HG03378 (cell line): ENCODE measurements around the gene CALHM2.

Experiments
- ATAC-seq: cut with Tn5 transposase; IDR thresholded peaks from one replicate; pipeline ENCODE4 v1.9.1; 2021; ENCODE audit warnings: mild to moderate bottlenecking, moderate library complexity; ENCODE audit not compliant: unreplicated experiment

Gene CALHM2

DNA sequence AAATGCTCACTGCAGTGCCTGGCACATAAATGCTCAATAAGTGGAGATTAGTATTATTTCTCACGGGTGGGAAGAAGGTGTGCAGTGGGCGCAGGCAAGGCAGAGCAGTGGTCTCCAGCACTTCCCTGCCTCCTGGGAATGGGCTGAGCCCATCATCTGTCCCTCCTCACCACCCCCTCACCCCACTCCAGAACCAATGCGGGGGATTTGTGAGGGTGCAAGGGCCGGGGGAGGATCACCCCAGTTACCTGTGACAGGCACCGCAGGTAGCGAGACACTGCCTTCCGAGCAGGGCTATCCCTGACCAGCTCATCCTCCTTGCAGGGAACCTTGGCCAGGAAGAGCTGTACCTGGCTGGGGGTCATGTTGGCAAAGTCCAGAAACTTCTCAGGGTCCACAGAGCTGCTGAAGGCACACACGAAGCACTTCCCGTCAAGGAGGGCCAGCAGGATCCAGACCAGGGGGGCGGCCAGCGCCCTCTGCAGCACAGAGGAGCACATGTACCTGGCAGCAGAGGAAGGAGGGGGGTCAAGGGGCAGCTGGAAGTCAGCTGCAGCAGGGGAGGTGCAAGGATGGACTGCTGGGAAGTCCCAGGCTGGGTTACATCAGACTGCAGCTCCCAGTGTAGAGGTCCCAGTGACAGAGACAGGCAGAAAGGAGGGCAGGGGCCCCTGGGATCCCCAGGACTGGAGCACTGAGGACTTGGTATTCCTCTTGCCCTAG lies 24.0 kb upstream of the CALHM2 start:
- no peak for ATAC-seq

GRCh38 chr10:103475437-103475836 lies 23.3 kb upstream of the CALHM2 start:
- ATAC-seq: no peak

DNA sequence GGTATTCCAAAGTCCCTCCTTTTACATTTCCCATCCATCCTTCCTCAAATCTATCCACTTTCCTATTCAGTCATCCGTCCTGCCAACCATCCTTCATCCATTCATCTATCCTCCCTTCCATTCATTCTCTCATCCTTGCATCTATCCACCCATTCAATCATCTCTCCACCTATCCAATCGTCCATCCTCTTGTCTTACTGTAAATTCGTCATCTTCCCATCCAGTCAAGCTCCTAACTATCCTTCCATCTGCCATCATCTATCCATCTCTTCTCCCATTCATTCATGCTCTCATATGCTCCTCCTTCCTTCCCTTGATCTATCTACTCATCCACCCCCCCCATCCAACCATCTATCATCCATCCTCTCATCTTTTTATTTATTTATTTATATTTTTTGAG lies 21.9 kb upstream of the CALHM2 start:
- no peak for ATAC-seq

GRCh38 chr10:103473261-103473671 lies 21.1 kb upstream of the CALHM2 start:
- ATAC-seq: no peak

- ATAC-seq: peak; percentile 29
Measured at GRCh38 chr10:103472005-103472404, 19.8 kb upstream of the CALHM2 start.

DNA sequence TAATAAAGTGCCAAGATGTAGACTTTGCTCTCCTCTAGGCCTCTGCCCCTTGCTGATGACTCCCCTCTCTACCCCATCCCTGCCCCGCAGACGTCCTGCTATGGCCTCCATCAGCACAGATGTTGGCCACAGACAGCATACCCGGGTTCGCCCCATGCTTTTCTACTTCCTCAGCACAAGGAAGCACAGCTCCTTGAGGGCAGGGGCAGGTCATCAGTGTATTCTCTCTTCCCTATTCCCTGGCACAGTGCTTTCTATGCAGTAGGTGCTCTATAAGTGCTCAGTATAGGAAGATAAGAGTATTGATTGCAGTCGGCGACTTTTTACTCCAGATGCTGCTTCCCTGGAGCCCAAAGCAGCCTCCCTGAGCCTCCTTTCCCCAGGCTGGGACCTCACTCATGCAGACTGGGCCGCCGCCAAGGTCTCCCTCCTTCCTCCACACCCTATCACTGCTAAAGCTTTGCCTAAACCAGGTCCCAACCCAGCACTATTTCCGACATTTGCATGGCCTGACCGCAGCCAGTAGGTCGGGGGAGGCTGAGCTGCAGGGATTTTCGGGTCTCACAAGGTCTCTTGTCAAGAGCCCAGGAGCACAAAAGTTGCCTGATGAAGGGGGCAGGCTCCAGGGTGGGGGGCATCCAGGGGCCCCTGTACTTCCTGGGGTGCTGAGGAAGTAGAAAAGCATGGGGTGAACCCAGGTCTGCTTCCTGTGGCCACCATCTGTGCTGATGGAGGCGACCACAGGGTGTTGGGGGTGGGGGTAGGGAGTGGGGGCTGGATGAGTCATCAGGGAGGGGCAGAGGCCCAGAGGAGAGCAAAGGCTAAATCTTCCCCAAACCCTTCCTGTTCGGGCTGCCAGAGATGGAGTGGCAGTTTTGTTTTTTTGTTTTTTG lies 18.8 kb upstream of the CALHM2 start:
- ATAC-seq: peak; percentile 59

DNA sequence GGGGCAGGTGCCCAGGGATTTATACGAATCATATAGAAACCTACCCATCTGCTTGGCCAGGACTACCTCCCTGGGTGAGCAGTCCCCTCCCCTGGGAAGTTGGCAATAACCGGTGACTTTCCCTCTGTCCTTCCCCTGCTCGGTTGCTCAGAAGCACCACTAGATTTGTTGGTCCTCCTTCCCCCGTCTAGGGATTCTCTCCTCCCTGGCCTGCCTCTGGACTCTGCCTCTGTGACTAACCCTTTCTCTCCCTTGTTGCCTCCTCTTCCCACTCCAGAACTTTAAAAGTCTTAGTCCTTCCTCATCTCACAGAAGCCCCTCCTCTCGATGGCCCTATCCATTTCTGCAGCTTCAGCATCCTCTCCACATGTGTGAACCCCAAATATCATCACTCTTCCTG lies 17.0 kb upstream of the CALHM2 start:
- ATAC-seq: no peak

DNA sequence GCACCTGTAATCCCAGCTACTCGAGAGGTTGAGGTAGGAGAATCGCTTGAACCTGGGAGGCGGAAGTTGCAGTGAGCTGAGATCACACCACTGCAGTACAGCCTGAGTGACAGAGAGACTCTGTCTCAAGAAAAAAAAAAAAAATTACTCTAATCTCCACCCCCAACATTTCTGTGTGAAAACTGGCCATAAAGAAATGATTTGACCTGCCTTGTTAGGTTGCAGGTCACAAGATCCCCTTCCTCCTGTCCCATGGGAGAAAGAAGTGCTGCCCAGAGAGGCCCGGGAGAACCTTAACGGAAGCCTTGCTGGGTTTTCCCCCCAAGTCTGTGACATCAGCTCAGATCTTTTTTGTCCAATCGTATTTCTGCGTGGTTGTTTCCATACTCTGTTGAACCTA lies 15.2 kb upstream of the CALHM2 start:
- peak; percentile 32 for ATAC-seq

- ATAC-seq: no peak
Measured at GRCh38 chr10:103466734-103467133, 14.6 kb upstream of the CALHM2 start.

DNA sequence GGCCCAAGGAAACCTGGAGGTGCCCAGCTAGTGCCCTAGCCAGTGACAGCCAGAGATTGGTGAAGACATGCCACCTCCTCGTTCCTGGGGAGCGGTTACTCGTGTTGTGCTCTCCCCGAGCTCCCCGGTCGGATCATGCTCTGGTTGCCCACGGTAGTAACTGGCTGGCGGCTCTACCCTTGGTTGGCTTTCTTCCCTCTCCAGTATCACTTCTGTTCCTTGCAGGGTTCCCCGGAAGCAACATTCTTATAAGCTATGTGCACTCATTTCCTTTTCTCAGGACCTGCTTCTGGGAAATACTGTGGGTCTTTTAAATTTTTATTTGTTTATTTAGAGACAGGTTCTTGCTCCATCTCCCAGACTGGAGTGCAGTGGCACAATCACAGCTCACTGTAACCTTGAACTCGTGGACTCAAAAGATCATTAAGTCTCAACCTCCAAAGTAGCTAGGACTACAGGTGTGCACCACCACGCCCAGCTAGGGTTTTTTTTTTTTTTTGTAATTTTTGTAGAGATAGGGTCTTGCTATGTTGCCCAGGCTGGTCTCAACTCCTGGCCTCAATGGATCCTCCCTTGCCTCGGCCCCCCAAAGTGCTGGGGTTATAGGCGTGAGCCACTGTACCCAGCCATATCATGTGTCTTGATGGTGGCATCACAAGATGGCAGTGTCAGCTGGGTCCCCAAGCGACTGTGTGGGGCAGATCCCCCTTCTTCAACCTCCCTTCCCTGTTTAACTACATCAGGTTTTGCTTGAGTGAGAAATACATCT lies 13.4 kb upstream of the CALHM2 start:
- ATAC-seq: no peak

DNA sequence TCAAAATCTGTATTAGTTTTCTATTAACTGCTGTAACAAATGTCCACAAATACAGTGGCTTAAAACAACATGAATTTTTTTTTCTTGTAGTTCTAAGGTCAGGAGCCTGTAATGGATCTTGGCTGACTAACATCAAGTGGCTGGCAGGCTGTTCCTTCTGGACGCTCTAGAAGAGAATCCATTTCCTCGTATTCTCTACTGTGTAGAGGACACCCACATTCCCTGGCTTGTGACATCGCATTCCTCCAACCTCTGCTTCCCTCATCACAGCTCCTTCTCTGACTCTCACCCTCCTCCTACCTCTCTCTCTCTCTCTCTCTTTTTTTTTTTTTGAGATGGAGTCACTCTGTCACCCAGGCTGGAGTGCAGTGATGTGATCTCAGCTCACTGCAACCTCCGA lies 11.3 kb upstream of the CALHM2 start:
- ATAC-seq: no peak

GRCh38 chr10:103459615-103460014 lies 7.4 kb upstream of the CALHM2 start:
- no peak for ATAC-seq

- ATAC-seq: no peak
Measured at GRCh38 chr10:103458720-103459119, 6.5 kb upstream of the CALHM2 start, which contains the start of gene CALHM1. TSS of gene CALHM1 (minus strand) at chr10:103458900. CDS start at chr10:103458751, 149 bp downstream.

DNA sequence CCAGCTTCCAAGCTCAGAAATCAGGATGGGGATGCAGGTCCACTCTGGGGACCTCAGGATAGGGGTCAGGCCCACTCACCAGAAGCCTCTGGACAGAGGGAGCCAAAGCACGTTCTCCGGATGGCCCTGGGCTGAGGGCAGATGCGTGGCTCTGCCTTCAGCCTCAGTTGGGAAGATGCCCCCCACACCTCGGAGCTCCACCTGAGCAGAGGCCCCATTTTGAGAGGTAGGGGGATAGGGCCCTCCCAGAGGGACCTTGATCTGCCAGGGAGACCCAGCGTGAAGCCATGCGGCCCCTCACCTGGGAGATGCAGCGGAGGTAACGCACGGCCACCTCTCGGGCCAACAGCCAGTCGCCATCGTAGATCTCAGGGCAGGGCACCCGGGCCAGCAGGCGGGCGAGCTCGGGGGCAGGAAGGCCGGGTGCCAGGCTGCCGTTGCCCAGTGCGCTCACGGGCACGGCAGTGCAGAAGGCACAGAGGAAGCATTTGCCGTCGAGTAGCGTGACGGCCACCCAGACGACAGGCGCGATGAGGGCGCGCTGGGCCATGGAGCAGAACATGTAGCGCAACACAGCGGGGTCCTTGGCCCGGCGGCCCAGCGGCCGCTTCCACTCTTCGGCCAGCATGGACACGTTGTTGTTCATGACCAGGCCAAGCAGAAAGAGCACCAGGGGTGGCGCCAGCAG lies 5.9 kb upstream of the CALHM2 start:
- ATAC-seq: no peak

DNA sequence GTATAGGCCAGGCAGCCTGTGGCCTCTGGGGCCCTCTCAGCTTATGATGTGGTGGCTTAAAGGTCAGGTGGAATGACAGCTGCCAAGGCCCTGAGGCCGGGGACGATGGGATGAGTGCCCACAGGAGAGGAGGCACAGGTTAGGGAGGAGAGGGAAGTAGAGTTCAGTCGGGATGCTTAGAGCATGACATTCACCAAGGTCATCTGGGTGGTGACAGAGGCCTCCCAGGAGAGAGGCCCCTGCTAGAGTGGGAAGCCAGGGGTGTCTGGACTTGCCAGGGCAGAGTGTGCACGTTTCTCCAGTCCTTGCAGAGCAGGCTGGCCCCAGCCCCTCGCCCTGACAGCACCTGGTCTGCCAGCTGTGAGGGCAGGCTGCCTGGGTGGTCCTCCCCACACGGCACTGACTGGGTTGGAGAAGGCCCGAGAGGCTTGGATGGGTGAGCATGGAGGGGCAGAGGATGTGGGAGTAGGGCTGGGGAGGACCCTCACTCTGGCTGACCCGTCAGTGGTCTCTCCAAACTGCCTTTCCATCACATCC lies 5.1 kb upstream of the CALHM2 start:
- no peak for ATAC-seq

DNA sequence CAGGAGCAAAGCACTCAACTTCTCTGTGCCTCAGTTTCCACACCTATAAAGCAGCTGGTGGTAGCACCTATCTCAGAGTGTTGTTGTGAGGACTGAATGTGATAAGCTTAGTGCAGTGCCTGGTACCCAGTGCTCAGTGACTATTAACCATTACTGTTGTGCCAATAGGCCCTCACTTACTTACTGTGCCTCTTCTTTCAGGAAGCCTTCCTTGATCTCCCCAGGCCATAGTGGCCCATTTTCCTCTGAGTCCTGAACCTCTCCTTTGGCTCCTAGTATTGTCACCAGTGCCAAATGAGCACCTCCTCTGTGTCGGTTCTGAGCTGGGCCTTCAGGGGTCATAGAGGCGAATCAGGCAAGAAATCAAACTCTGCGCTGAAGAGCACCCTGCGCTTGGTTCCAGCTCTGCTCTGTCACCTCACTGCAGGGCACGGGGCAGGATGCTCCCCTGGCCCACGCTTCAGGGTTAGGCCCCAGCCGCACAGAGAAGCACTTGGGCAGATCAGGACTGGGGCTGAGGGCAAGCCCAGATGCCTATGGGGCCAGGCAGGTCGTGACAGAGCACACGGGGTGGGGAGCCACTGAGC lies 4.0 kb upstream of the CALHM2 start:
- no peak for ATAC-seq

- ATAC-seq: no peak
Measured at GRCh38 chr10:103455235-103455634, 3.1 kb upstream of the CALHM2 start.

DNA sequence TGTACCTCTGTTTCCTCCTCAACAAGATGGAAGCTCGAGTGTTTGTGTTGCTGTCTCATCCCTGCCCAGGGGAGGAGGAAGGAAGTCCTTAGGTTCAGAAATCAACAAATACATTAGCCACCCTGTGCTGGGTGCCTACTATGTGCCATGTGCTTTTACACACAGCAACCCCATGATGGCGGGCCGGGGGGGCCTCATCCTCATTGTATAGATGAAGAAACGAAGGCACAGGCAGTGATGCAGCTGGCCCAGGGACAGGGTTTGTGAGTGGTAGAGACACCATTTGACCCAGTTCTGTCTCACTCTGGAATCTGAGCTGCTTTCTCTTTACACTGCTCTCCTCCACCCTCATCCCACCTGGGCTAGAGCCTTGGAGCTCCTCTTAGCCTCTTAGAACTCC lies 1.9 kb upstream of the CALHM2 start:
- ATAC-seq: no peak

- no peak for ATAC-seq
Measured at GRCh38 chr10:103452506-103453230, 498 bp upstream of the CALHM2 start.
